WTC11 (cell line): ENCODE results near the gene TMEM178A. TPM values are rescaled to one million over a fixed set of nuclear protein-coding genes. Genes with fewer than 3 reads are reported as not detected.

ENCODE experiments used
- ATAC-seq: fragments of 200-7000 bp; cut with Tn5 transposase; 2 replicates; pipeline ENCODE4 v1.10.0; 2021; ENCODE audit warnings: mild to moderate bottlenecking, moderate library complexity
- CTCF ChIA-PET: fragments of 300-600 bp; sonication (Branson Sonifier 250); formaldehyde crosslinking; loops from one replicate; lab custom pipeline; 2021; ENCODE audit warnings: antibody characterized with exemption; lab: Charles Lee
- POLR2A ChIA-PET: fragments of 350-600 bp; sonication (Branson Sonifier 250); formaldehyde crosslinking; loops from one replicate; lab custom pipeline; 2021; ENCODE audit warnings: antibody characterized with exemption; lab: Charles Lee
- DNase-seq: peaks from one replicate; pipeline ENCODE4 v3.0.0; 2021; ENCODE audit warnings: low spot score
- H3K27ac Mint-ChIP-seq: 2 replicates; pipeline ENCODE4 v1.8.0; 2021; ENCODE audit warnings: mixed read lengths
- H3K27me3 Mint-ChIP-seq: 2 replicates; pipeline ENCODE4 v1.8.0; 2021; ENCODE audit warnings: low read depth, mild to moderate bottlenecking, moderate library complexity, mixed read lengths
- H3K36me3 Mint-ChIP-seq: 2 replicates; pipeline ENCODE4 v1.8.0; 2021; ENCODE audit warnings: mixed read lengths
- H3K4me1 Mint-ChIP-seq: 2 replicates; pipeline ENCODE4 v1.8.0; 2022; ENCODE audit warnings: mixed read lengths
- H3K4me3 Mint-ChIP-seq: 2 replicates; pipeline ENCODE4 v1.8.0; 2021; ENCODE audit warnings: mild to moderate bottlenecking, moderate library complexity, mixed read lengths
- H3K9me3 Mint-ChIP-seq: 2 replicates; pipeline ENCODE4 v1.8.0; 2021; ENCODE audit warnings: mixed read lengths
- ARID4B ChIP-seq: sonication (generic); formaldehyde crosslinking; IDR thresholded peaks from 2 replicates; pipeline ENCODE4 v1.8.0; 2023; ENCODE audit warnings: missing genetic modification reagents, mild to moderate bottlenecking, borderline replicate concordance
- CDX4 ChIP-seq: fragments of 250-450 bp; sonication (Bioruptor Pico); IDR thresholded peaks from 2 replicates; pipeline ENCODE4 v1.9.0; 2021; ENCODE audit warnings: moderate library complexity, mild to moderate bottlenecking, inconsistent platforms, borderline replicate concordance
- EMX1 ChIP-seq: fragments of 250-450 bp; sonication (Bioruptor Pico); IDR thresholded peaks from 2 replicates; pipeline ENCODE4 v1.8.0; 2021; ENCODE audit warnings: mild to moderate bottlenecking
- FOXK1 ChIP-seq: sonication (generic); formaldehyde crosslinking; IDR thresholded peaks from 2 replicates; pipeline ENCODE4 v1.8.0; 2022; ENCODE audit warnings: mild to moderate bottlenecking, moderate library complexity, missing genetic modification reagents
- GABPB1 ChIP-seq: sonication (generic); formaldehyde crosslinking; IDR thresholded peaks from 2 replicates; pipeline ENCODE4 v1.8.1; 2023; ENCODE audit warnings: mild to moderate bottlenecking, missing genetic modification reagents
- HMGA2 ChIP-seq: fragments of 250-450 bp; sonication (Bioruptor Pico); IDR thresholded peaks from 2 replicates; pipeline ENCODE4 v1.4.0; 2021; ENCODE audit warnings: mild to moderate bottlenecking, moderate library complexity
- HMGXB4 ChIP-seq: sonication (generic); formaldehyde crosslinking; IDR thresholded peaks from 2 replicates; pipeline ENCODE4 v1.8.1; 2023; ENCODE audit warnings: mild to moderate bottlenecking, moderate library complexity, missing genetic modification reagents
- OVOL2 ChIP-seq: fragments of 250-450 bp; sonication (Bioruptor Pico); IDR thresholded peaks from 2 replicates; pipeline ENCODE4 v1.9.0; 2021; ENCODE audit warnings: mild to moderate bottlenecking, borderline replicate concordance
- PREB ChIP-seq: sonication (generic); formaldehyde crosslinking; IDR thresholded peaks from 2 replicates; pipeline ENCODE4 v1.8.1; 2022; ENCODE audit warnings: mild to moderate bottlenecking, missing genetic modification reagents, moderate library complexity, borderline replicate concordance
- RORB ChIP-seq: fragments of 250-450 bp; sonication (Bioruptor Pico); IDR thresholded peaks from 2 replicates; pipeline ENCODE4 v1.9.0; 2021; ENCODE audit warnings: mild to moderate bottlenecking
- ZBTB43 ChIP-seq: sonication (generic); formaldehyde crosslinking; IDR thresholded peaks from 2 replicates; pipeline ENCODE4 v1.8.1; 2023; ENCODE audit warnings: mild to moderate bottlenecking, missing genetic modification reagents
- ZNF232 ChIP-seq: sonication (generic); formaldehyde crosslinking; IDR thresholded peaks from 2 replicates; pipeline ENCODE4 v1.8.0; 2022; ENCODE audit warnings: mild to moderate bottlenecking, missing genetic modification reagents
- ZNF317 ChIP-seq: sonication (generic); formaldehyde crosslinking; IDR thresholded peaks from 2 replicates; pipeline ENCODE4 v1.8.1; 2023; ENCODE audit warnings: low read depth, mild to moderate bottlenecking, moderate library complexity, missing genetic modification reagents, borderline replicate concordance
- total RNA-seq: library from RNA; stranded (reverse); gene quantifications from 3 replicates; pipeline ENCODE4 v1.2.3, GENCODE V29; 2021
- TF ChIP-seq, protein P1 (sequence below): sonication (generic); formaldehyde crosslinking; IDR thresholded peaks from 2 replicates; pipeline ENCODE4 v1.8.1; 2023; ENCODE audit warnings: mild to moderate bottlenecking, missing genetic modification reagents, moderate library complexity
- TF ChIP-seq, protein P2 (sequence below): fragments of 250-450 bp; sonication (Bioruptor Pico); IDR thresholded peaks from 2 replicates; pipeline ENCODE4 v2.1.2; 2022; ENCODE audit warnings: mild to moderate bottlenecking, moderate library complexity
- TF ChIP-seq, protein P3 (sequence below): fragments of 250-450 bp; sonication (Bioruptor Pico); IDR thresholded peaks from 2 replicates; pipeline ENCODE4 v1.8.0; 2021; ENCODE audit warnings: mild to moderate bottlenecking

The TMEM178A gene
- total RNA-seq, 1 experiment from 2014 or later: 14.5 TPM

DNA sequence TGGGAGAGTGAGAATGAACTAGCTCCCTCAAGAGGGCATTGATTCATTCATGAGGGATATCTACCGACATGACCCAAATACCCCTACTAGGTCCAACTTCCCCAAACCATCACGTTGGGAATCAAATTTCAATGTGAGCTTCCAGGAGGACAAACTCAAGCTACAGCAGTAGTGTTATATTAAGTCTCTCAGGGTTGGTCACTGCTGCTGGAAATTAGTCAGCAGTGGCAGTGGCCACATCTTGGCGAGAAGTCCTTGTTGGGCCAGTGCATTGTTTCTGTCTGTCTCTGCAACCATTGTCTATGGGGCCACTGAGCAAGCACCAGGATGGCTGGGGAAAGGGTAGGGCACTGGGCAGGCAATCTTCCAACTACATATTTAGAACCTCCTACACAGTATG, 65.8 kb downstream of the TMEM178A start:
- ChIA-PET CTCF (interaction anchor here (0.6 to 6.2 kb wide), 4 partner anchors 16 to 139 kb away, joined by 3 to 74 read pairs (median 4); no protein-coding TSS in a partner anchor), POLR2A (no interaction called here)
- no peak for DNase-seq
- Mint-ChIP-seq H3K27me3 (no peaks in the 10 kb centered on the region), H3K9me3 (peaks cover 11% of the 10 kb centered on the region), H3K4me1 (peaks cover 22% of the 10 kb centered on the region), H3K27ac (no peak overlapping the region), H3K36me3 (peaks cover 38% of the 10 kb centered on the region), H3K4me3 (no peak overlapping the region)
- no peak for ATAC-seq
- TF ChIP-seq, protein P1, sequence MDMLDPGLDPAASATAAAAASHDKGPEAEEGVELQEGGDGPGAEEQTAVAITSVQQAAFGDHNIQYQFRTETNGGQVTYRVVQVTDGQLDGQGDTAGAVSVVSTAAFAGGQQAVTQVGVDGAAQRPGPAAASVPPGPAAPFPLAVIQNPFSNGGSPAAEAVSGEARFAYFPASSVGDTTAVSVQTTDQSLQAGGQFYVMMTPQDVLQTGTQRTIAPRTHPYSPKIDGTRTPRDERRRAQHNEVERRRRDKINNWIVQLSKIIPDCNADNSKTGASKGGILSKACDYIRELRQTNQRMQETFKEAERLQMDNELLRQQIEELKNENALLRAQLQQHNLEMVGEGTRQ (CRISPR knock-in tag): no peak
- TF ChIP-seq, protein P2, sequence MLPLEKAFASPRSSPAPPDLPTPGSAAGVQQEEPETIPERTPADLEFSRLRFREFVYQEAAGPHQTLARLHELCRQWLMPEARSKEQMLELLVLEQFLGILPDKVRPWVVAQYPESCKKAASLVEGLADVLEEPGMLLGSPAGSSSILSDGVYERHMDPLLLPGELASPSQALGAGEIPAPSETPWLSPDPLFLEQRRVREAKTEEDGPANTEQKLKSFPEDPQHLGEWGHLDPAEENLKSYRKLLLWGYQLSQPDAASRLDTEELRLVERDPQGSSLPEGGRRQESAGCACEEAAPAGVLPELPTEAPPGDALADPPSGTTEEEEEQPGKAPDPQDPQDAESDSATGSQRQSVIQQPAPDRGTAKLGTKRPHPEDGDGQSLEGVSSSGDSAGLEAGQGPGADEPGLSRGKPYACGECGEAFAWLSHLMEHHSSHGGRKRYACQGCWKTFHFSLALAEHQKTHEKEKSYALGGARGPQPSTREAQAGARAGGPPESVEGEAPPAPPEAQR (CRISPR knock-in tag): no peak
- no peak for TF ChIP-seq GABPB1

GRCh38 chr2:39732482-39732881, 66.8 kb downstream of the TMEM178A start:
- DNase-seq: no peak
- peaks cover 23% of the 10 kb centered on the region for H3K4me1 Mint-ChIP-seq
- ATAC-seq: no peak
- H3K9me3 Mint-ChIP-seq: peaks cover 11% of the 10 kb centered on the region
- TF ChIP-seq HMGA2 (CRISPR knock-in tag) (no peak), RORB (CRISPR knock-in tag) (no peak), ZNF317 (no peak), EMX1 (CRISPR knock-in tag) (no peak), CDX4 (CRISPR knock-in tag) (no peak), ZNF232 (CRISPR knock-in tag) (no peak), FOXK1 (CRISPR knock-in tag) (no peak), ARID4B (no peak), ZBTB43 (no peak), PREB (CRISPR knock-in tag) (no peak), OVOL2 (CRISPR knock-in tag) (no peak), HMGXB4 (CRISPR knock-in tag) (no peak)
- TF ChIP-seq, protein P3, sequence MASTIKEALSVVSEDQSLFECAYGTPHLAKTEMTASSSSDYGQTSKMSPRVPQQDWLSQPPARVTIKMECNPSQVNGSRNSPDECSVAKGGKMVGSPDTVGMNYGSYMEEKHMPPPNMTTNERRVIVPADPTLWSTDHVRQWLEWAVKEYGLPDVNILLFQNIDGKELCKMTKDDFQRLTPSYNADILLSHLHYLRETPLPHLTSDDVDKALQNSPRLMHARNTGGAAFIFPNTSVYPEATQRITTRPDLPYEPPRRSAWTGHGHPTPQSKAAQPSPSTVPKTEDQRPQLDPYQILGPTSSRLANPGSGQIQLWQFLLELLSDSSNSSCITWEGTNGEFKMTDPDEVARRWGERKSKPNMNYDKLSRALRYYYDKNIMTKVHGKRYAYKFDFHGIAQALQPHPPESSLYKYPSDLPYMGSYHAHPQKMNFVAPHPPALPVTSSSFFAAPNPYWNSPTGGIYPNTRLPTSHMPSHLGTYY (CRISPR knock-in tag): no peak
- TF ChIP-seq, all 79 proteins: peak for 0
- Mint-ChIP-seq H3K27ac (no peak overlapping the region), H3K4me3 (no peak overlapping the region), H3K36me3 (peaks cover 38% of the 10 kb centered on the region), H3K27me3 (no peaks in the 10 kb centered on the region)
- POLR2A ChIA-PET: no interaction called here
- CTCF ChIA-PET: interaction anchor here (1.1 kb wide), 1 partner anchor 139 kb away, joined by 5 read pairs; no protein-coding TSS in a partner anchor
